ENCODE data around the gene ZNF592. TPM values are rescaled to one million over a fixed set of nuclear protein-coding genes. Genes with fewer than 3 reads are reported as not detected.

ZNF592 gene
- polyA plus RNA-seq, 2 of the 4 experiments (the other 2 are of a cell fraction) = 12.4 to 13.9 TPM

DNA sequence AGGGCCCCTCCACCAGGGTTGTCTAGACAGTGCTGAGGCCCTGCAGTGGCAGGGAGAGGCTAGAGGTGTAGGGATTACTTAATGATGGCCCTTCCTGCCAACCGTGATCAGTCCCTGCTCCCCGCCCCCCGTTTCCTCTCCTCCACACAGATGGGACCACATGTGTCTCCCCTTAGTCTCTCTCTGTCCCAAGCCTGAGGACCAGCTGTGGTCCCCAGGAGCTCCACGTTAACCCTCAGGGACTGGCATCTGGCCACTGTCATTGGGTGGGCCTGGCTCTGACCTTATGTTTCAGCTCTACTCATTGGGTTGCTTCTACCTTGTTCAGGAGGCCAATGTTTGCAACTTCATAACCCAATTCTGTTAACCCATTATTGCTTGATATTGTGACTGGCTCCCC, 62.8 kb downstream of the ZNF592 start:
- Histone ChIP-seq H3K4me3 (no peak overlapping the region), H3K9me3 (no peaks in the 10 kb centered on the region), H3K4me1 (no peaks in the 10 kb centered on the region), H3K4me2 (no peak overlapping the region), H3K27ac (no peak overlapping the region)
- DNase-seq (ENCODE audit: low read depth in 1 of 2, low spot score in 1 of 2) = no peak
- peak; percentile 21 to 31; a peak in 3 of 6 replicates for ATAC-seq
- ChIA-PET POLR2A (no interaction called here), CTCF (interaction anchor here (1.3 to 2.7 kb wide), 3 partner anchors 9 to 117 kb away, joined by 3 to 6 read pairs (median 4); no protein-coding TSS in a partner anchor)
- no peak for FAIRE-seq
- 98% methylated on average over 4 of the region's 4 CpGs for WGBS (ENCODE audit: missing lambda C conversion rate)
- no peak for TF ChIP-seq RARB (CRISPR knock-in tag; IDR thresholded peaks at IDR 0.05)
- TF ChIP-seq, protein P1, sequence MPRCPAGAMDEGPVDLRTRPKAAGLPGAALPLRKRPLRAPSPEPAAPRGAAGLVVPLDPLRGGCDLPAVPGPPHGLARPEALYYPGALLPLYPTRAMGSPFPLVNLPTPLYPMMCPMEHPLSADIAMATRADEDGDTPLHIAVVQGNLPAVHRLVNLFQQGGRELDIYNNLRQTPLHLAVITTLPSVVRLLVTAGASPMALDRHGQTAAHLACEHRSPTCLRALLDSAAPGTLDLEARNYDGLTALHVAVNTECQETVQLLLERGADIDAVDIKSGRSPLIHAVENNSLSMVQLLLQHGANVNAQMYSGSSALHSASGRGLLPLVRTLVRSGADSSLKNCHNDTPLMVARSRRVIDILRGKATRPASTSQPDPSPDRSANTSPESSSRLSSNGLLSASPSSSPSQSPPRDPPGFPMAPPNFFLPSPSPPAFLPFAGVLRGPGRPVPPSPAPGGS (IDR thresholded peaks at IDR 0.05) = no peak
- no peak for TF ChIP-seq JUNB (IDR thresholded peaks at IDR 0.05)
- no peak for TF ChIP-seq NR3C1 (IDR thresholded peaks at IDR 0.05)
- TF ChIP-seq SMC3 (IDR thresholded peaks at IDR 0.05) = no peak
- TF ChIP-seq FOSL2 (IDR thresholded peaks at IDR 0.05) = no peak
- TF ChIP-seq FOSL2 (CRISPR knock-in tag; IDR thresholded peaks at IDR 0.05) = no peak
- no peak for TF ChIP-seq MYC (IDR thresholded peaks at IDR 0.05; ENCODE audit: borderline replicate concordance, low read length)
- TF ChIP-seq, protein P2, sequence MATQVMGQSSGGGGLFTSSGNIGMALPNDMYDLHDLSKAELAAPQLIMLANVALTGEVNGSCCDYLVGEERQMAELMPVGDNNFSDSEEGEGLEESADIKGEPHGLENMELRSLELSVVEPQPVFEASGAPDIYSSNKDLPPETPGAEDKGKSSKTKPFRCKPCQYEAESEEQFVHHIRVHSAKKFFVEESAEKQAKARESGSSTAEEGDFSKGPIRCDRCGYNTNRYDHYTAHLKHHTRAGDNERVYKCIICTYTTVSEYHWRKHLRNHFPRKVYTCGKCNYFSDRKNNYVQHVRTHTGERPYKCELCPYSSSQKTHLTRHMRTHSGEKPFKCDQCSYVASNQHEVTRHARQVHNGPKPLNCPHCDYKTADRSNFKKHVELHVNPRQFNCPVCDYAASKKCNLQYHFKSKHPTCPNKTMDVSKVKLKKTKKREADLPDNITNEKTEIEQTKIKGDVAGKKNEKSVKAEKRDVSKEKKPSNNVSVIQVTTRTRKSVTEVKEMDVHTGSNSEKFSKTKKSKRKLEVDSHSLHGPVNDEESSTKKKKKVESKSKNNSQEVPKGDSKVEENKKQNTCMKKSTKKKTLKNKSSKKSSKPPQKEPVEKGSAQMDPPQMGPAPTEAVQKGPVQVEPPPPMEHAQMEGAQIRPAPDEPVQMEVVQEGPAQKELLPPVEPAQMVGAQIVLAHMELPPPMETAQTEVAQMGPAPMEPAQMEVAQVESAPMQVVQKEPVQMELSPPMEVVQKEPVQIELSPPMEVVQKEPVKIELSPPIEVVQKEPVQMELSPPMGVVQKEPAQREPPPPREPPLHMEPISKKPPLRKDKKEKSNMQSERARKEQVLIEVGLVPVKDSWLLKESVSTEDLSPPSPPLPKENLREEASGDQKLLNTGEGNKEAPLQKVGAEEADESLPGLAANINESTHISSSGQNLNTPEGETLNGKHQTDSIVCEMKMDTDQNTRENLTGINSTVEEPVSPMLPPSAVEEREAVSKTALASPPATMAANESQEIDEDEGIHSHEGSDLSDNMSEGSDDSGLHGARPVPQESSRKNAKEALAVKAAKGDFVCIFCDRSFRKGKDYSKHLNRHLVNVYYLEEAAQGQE (IDR thresholded peaks at IDR 0.05) = no peak
- TF ChIP-seq RCOR1 (IDR thresholded peaks at IDR 0.05; ENCODE audit: low read depth, low read length) = no peak
- TF ChIP-seq, protein P3, sequence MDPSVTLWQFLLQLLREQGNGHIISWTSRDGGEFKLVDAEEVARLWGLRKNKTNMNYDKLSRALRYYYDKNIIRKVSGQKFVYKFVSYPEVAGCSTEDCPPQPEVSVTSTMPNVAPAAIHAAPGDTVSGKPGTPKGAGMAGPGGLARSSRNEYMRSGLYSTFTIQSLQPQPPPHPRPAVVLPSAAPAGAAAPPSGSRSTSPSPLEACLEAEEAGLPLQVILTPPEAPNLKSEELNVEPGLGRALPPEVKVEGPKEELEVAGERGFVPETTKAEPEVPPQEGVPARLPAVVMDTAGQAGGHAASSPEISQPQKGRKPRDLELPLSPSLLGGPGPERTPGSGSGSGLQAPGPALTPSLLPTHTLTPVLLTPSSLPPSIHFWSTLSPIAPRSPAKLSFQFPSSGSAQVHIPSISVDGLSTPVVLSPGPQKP (IDR thresholded peaks at IDR 0.05; ENCODE audit: low read depth, low read length) = no peak
- TF ChIP-seq ESRRA (IDR thresholded peaks at IDR 0.05; ENCODE audit: borderline replicate concordance, low read length) = no peak
- no peak for TF ChIP-seq CEBPB (IDR thresholded peaks at IDR 0.05)
- TF ChIP-seq ZNF302 (CRISPR knock-in tag; IDR thresholded peaks at IDR 0.05) = no peak

DNA sequence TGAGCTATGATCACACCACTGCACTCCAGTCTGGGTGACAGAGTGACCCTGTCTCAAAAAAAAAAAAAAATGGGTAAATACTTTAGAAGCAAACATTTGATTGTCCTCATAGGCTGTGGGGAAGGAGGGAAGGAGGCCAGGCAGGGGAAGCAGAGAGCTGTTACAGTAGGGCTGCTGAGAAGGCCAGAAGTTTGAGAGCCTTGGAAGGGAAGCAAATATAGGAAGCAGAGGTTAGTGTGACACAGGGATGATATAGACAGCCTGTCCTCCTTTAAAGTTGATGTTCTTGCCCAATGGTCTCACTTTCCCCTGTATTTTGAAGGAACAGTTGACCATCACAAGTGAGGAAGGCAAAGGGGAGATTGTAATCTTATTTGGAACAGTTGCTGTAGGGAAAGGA, 63.4 kb downstream of the ZNF592 start:
- no peaks in the 10 kb centered on the region for H3K9me3 ChIP-seq
- no peak overlapping the region for H3K4me3 ChIP-seq
- POLR2A ChIA-PET = no interaction called here
- H3K27ac ChIP-seq = no peak overlapping the region
- CTCF ChIA-PET = interaction anchor here (1.1 to 1.3 kb wide), 2 partner anchors 15 to 116 kb away, joined by 3 read pairs; no protein-coding TSS in a partner anchor
- H3K4me1 ChIP-seq = no peaks in the 10 kb centered on the region
- H3K4me2 ChIP-seq = no peak overlapping the region
- FAIRE-seq = no peak
- no peak for DNase-seq (ENCODE audit: low read depth in 1 of 2, low spot score in 1 of 2)
- TF ChIP-seq PHF8 (IDR thresholded peaks at IDR 0.05; ENCODE audit: borderline replicate concordance, low read depth) (no peak), FOSB (CRISPR knock-in tag; IDR thresholded peaks at IDR 0.05) (no peak), HOXB5 (CRISPR knock-in tag; IDR thresholded peaks at IDR 0.05) (no peak), FOSL2 (IDR thresholded peaks at IDR 0.05) (no peak), FOSL2 (CRISPR knock-in tag; IDR thresholded peaks at IDR 0.05) (no peak), HOXB13 (CRISPR knock-in tag; IDR thresholded peaks at IDR 0.05; ENCODE audit: low read depth) (no peak), RFX5 (IDR thresholded peaks at IDR 0.05) (no peak)
- TF ChIP-seq, protein P4, sequence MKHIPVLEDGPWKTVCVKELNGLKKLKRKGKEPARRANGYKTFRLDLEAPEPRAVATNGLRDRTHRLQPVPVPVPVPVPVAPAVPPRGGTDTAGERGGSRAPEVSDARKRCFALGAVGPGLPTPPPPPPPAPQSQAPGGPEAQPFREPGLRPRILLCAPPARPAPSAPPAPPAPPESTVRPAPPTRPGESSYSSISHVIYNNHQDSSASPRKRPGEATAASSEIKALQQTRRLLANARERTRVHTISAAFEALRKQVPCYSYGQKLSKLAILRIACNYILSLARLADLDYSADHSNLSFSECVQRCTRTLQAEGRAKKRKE (CRISPR knock-in tag; IDR thresholded peaks at IDR 0.05; ENCODE audit: low read depth) = no peak
- no peak for ATAC-seq
